Upper lobe of left lung (tissue), 6 donors: ENCODE measurements around the gene CNIH4. TPM values are rescaled to one million over a fixed set of nuclear protein-coding genes. Genes with fewer than 3 reads are reported as not detected.

Experiments used
- ATAC-seq, 2 donors: fragments of 200-7000 bp; cut with Tn5 transposase; one replicate each; pipeline ENCODE4 v1.9.1; 2022; ENCODE audit warnings: mild to moderate bottlenecking in 2 of 2, moderate library complexity in 2 of 2; ENCODE audit not compliant: low FRiP score in 2 of 2
- DNase-seq, 2 donors: peaks; one replicate each; pipeline ENCODE4 v3.0.0-alpha.2; 2019 to 2020
- H3K27ac ChIP-seq, 4 donors: fragments of 200-600 bp; sonication (generic); one replicate each; pipeline ENCODE4 v1.5.1; 2016 to 2019
- H3K27me3 ChIP-seq, 4 donors: fragments of 200-600 bp; sonication (generic); one replicate each; pipeline ENCODE4 v1.5.1; 2017 to 2019
- H3K36me3 ChIP-seq, 4 donors: fragments of 200-600 bp; sonication (generic); one replicate each; pipeline ENCODE4 v1.5.1; 2016 to 2019
- H3K4me1 ChIP-seq, 4 donors: fragments of 200-600 bp; sonication (generic); one replicate each; pipeline ENCODE4 v1.5.1; 2018 to 2019
- H3K4me3 ChIP-seq, 4 donors: fragments of 200-600 bp; sonication (generic); one replicate each; pipeline ENCODE4 v1.5.1; 2017 to 2019; ENCODE audit warnings: mild to moderate bottlenecking in 2 of 4, moderate library complexity in 1 of 4
- H3K9me3 ChIP-seq, 4 donors: fragments of 200-600 bp; sonication (generic); one replicate each; pipeline ENCODE4 v1.5.1; 2018 to 2019
- CTCF ChIP-seq, 6 experiments: fragments of 450-650 bp in 4 of 6; fragments of 200-600 bp in 2 of 6; sonication (generic) in 2 of 6; IDR thresholded peaks; one replicate each; pipeline ENCODE4 v1.5.1; 2016 to 2019; ENCODE audit warnings: antibody characterized with exemption in 6 of 6
- EP300 ChIP-seq, 4 donors: sonication (generic); formaldehyde crosslinking; IDR thresholded peaks; one replicate each; pipeline ENCODE4 v1.5.1; 2017; ENCODE audit warnings: antibody characterized with exemption in 4 of 4, control low read depth in 2 of 4
- POLR2A ChIP-seq, 4 donors: fragments of 450-650 bp; IDR thresholded peaks; one replicate each; pipeline ENCODE4 v1.5.1; 2016 to 2017; ENCODE audit warnings: antibody characterized with exemption in 4 of 4, mild to moderate bottlenecking in 2 of 4
- POLR2AphosphoS5 ChIP-seq, 2 donors: sonication (generic); formaldehyde crosslinking; IDR thresholded peaks; one replicate each; pipeline ENCODE4 v1.5.1; 2017; ENCODE audit warnings: antibody characterized with exemption in 2 of 2
- WGBS, 2 donors: methylation state at CpG; one replicate each; pipeline ENCODE4 v1.1.5; 2017 to 2018; 5-methylcytosine and 5-hydroxymethylcytosine counted together
- total RNA-seq, 6 donors: library from RNA; depleted of rRNA in 4 of 6; stranded (reverse); fragments of >200 nt in 4 of 6; gene quantifications; one replicate each; pipeline versions ENCODE4 v1.1.0 to v1.2.1, GENCODE V29; 2016 to 2021
- donor health status: DM: no; HTN: no; CAD: no; lungs with moderate emphysema.
- donor health status: DM: no; HTN: yes; CAD: no; lungs with severe emphysema.

CNIH4 gene
- total RNA-seq, 6 donors from 2014 or later: 19.2 to 86.6 (median 38.5) TPM

- Histone ChIP-seq H3K4me3 (no peak overlapping the region), H3K9me3 (no peaks in the 10 kb centered on the region), H3K4me1 (peaks cover 14 to 43% (median 18%) of the 10 kb centered on the region in 4 donors), H3K27ac (peak overlapping the region in 1 of 4 donors; percentile 11), H3K27me3 (no peaks in the 10 kb centered on the region), H3K36me3 (peaks cover 0 to 6% (median under 1%) of the 10 kb centered on the region in 4 donors)
- no peak for TF ChIP-seq POLR2A (IDR thresholded peaks at IDR 0.05)
- DNase-seq (no peak), ATAC-seq (no peak)
- 84 to 86% methylated on average over 3 of the region's 3 CpGs for WGBS, 2 donors
Observed at GRCh38 chr1:224359207-224359606, 2.5 kb downstream of the CNIH4 start.

GRCh38 chr1:224368409-224368808 is 11.7 kb downstream of the CNIH4 start:
- Histone ChIP-seq H3K36me3 (peaks cover 11 to 82% (median 58%) of the 10 kb centered on the region in 4 donors), H3K9me3 (no peaks in the 10 kb centered on the region), H3K4me3 (no peak overlapping the region), H3K4me1 (peaks cover 0 to 10% (median 0%) of the 10 kb centered on the region in 4 donors), H3K27me3 (no peaks in the 10 kb centered on the region), H3K27ac (no peak overlapping the region)
- TF ChIP-seq POLR2A (IDR thresholded peaks at IDR 0.05) (no peak), CTCF (IDR thresholded peaks at IDR 0.05) (no peak), POLR2AphosphoS5 (IDR thresholded peaks at IDR 0.05) (no peak), EP300 (IDR thresholded peaks at IDR 0.05) (no peak)
- WGBS, 2 donors: 87 to 92% methylated on average over 5 of the region's 5 CpGs
- ATAC-seq (no peak), DNase-seq (no peak)

- 93 to 97% methylated on average over 5 of the region's 5 CpGs for WGBS, 2 donors
- ATAC-seq (no peak), DNase-seq (no peak)
- TF ChIP-seq POLR2A (IDR thresholded peaks at IDR 0.05) (no peak), EP300 (IDR thresholded peaks at IDR 0.05) (no peak), CTCF (IDR thresholded peaks at IDR 0.05) (no peak), POLR2AphosphoS5 (IDR thresholded peaks at IDR 0.05) (no peak)
- H3K4me3 ChIP-seq: no peak overlapping the region
- no peaks in the 10 kb centered on the region for H3K27me3 ChIP-seq
- peaks cover 23 to 98% (median 68%) of the 10 kb centered on the region in 4 donors for H3K36me3 ChIP-seq
- no peaks in the 10 kb centered on the region for H3K9me3 ChIP-seq
- no peak overlapping the region for H3K27ac ChIP-seq
- peaks cover 0 to 6% (median 0%) of the 10 kb centered on the region in 4 donors for H3K4me1 ChIP-seq
Observed at GRCh38 chr1:224373008-224373590, 16.4 kb downstream of the CNIH4 start.

- H3K27me3 ChIP-seq: no peaks in the 10 kb centered on the region
- H3K9me3 ChIP-seq: no peaks in the 10 kb centered on the region
- H3K4me1 ChIP-seq: peaks cover 0 to 7% (median 2%) of the 10 kb centered on the region in 4 donors
- no peak for DNase-seq
- 77 to 84% methylated on average over 3 of the region's 3 CpGs for WGBS, 2 donors
- H3K27ac ChIP-seq: no peak overlapping the region
- TF ChIP-seq POLR2A (IDR thresholded peaks at IDR 0.05) (no peak), CTCF (IDR thresholded peaks at IDR 0.05) (no peak), EP300 (IDR thresholded peaks at IDR 0.05) (no peak), POLR2AphosphoS5 (IDR thresholded peaks at IDR 0.05) (no peak)
- H3K36me3 ChIP-seq: peaks cover 23 to 91% (median 55%) of the 10 kb centered on the region in 4 donors
- H3K4me3 ChIP-seq: no peak overlapping the region
- no peak for ATAC-seq
Observed at GRCh38 chr1:224375059-224375458, 18.4 kb downstream of the CNIH4 start.

- peaks cover 0 to 11% (median 2%) of the 10 kb centered on the region in 4 donors for H3K4me1 ChIP-seq
- no peak for TF ChIP-seq CTCF (IDR thresholded peaks at IDR 0.05)
- DNase-seq (no peak), ATAC-seq (no peak)
- 86 to 88% methylated on average over 2 of the region's 2 CpGs for WGBS, 2 donors
- peaks cover 12 to 75% (median 38%) of the 10 kb centered on the region in 4 donors for H3K36me3 ChIP-seq
- no peaks in the 10 kb centered on the region for H3K9me3 ChIP-seq
- H3K4me3 ChIP-seq: no peak overlapping the region
- no peaks in the 10 kb centered on the region for H3K27me3 ChIP-seq
- peak overlapping the region in 3 of 4 donors; percentile 2 to 74 (median 54) for H3K27ac ChIP-seq
Observed at GRCh38 chr1:224377676-224378006, 21.0 kb downstream of the CNIH4 start.
